HG03097 (cell line): ENCODE measurements around the gene CAMKMT.

ENCODE experiments used
- ATAC-seq: cut with Tn5 transposase; IDR thresholded peaks from one replicate; pipeline ENCODE4 v1.9.1; 2021; ENCODE audit not compliant: unreplicated experiment, low FRiP score

The CAMKMT gene

GRCh38 chr2:44718431-44718830 lies 356.7 kb downstream of the CAMKMT start:
- ATAC-seq: no peak

GRCh38 chr2:44719562-44719961 lies 357.8 kb downstream of the CAMKMT start:
- ATAC-seq: no peak

- ATAC-seq: no peak
Measured at GRCh38 chr2:44722026-44722625, 360.4 kb downstream of the CAMKMT start.

- ATAC-seq: no peak
Measured at GRCh38 chr2:44723921-44724320, 362.2 kb downstream of the CAMKMT start.

- ATAC-seq: no peak
Measured at GRCh38 chr2:44730593-44730992, 368.8 kb downstream of the CAMKMT start.

GRCh38 chr2:44731505-44731904 lies 369.8 kb downstream of the CAMKMT start:
- peak; percentile 76 for ATAC-seq

GRCh38 chr2:44736270-44736942 lies 374.7 kb downstream of the CAMKMT start:
- no peak for ATAC-seq

GRCh38 chr2:44740678-44741077 lies 378.9 kb downstream of the CAMKMT start:
- ATAC-seq: no peak

GRCh38 chr2:44741507-44741906 lies 379.8 kb downstream of the CAMKMT start:
- ATAC-seq: no peak

- ATAC-seq: no peak
Measured at GRCh38 chr2:44742057-44742456, 380.3 kb downstream of the CAMKMT start.

GRCh38 chr2:44743473-44743872 lies 381.7 kb downstream of the CAMKMT start:
- ATAC-seq: no peak

- no peak for ATAC-seq
Measured at GRCh38 chr2:44744961-44745892, 383.5 kb downstream of the CAMKMT start.

- no peak for ATAC-seq
Measured at GRCh38 chr2:44745922-44746766, 384.4 kb downstream of the CAMKMT start.

GRCh38 chr2:44746856-44747615 lies 385.3 kb downstream of the CAMKMT start:
- no peak for ATAC-seq

GRCh38 chr2:44747794-44748193 lies 386.0 kb downstream of the CAMKMT start:
- ATAC-seq: no peak

GRCh38 chr2:44751754-44752479 lies 390.2 kb downstream of the CAMKMT start:
- no peak for ATAC-seq

- no peak for ATAC-seq
Measured at GRCh38 chr2:44752761-44753160, 391.0 kb downstream of the CAMKMT start.

GRCh38 chr2:44753552-44754285 lies 392.0 kb downstream of the CAMKMT start:
- peak; percentile 90 for ATAC-seq
